Measurements from ENCODE around the gene RELA. TPM values are rescaled to one million over a fixed set of nuclear protein-coding genes. Genes with fewer than 3 reads are reported as not detected.

RELA gene
- total and polyA plus RNA-seq, 10 of the 15 experiments (the other 5 are each of a cell fraction or from before 2014, with no cell fraction given) = 5.1 to 56.4 (median 34.2) TPM

DNA sequence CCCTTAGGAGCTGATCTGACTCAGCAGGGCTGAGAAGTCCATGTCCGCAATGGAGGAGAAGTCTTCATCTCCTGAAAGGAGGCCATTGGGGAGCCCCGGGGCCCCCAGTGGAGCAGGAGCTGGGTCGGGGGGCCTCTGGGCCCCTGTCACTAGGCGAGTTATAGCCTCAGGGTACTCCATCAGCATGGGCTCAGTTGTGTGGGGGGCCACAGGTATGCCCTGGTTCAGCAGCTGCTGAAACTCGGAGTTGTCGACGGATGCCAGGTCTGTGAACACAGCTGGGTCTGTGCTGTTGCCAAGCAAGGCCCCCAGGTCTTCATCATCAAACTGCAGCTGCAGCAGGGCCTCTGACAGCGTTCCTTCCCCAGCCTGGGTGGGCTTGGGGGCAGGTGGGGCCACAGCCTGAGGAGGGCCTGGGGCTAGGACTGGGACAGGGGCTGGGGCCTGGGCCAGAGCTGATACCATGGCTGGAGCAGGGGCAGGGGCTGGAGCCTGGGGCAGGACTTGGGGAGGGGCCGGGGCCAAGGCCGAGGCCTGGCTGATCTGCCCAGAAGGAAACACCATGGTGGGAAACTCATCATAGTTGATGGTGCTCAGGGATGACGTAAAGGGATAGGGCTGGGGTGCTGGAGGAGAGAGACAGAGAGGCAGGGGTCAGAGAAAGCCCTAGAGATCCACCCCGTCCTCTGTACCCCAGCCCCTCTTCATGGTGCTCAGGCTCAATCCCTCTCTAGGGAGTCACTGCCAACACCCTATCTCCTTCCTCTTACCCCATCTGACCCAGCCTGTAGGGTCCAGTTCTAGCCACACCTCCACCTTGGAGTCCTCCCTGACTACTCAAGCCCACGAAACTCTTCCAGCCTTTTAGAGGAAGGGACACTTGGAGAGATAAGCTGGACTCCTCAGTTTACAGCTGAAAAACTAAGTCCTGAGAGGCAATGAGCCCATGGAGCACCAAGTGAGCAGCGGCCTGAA is 8.1 kb downstream of the RELA start:
- Histone ChIP-seq H3K79me2 (ENCODE audit: control insufficient read depth, insufficient read depth, low read length) (peaks cover 4% of the 10 kb centered on the region), H2AFZ (ENCODE audit: control insufficient read depth, low read depth, low read length) (no peak overlapping the region), H3K9ac (ENCODE audit: control insufficient read depth, insufficient read depth, low read length) (no peak overlapping the region), H3K4me3 (no peak overlapping the region), H3K27ac (ENCODE audit: control insufficient read depth, insufficient read depth) (no peak overlapping the region), H4K20me1 (ENCODE audit: control insufficient read depth, insufficient read depth) (no peaks in the 10 kb centered on the region; the same call in none of the 2 replicates), H3K4me2 (ENCODE audit: control insufficient read depth, insufficient read depth) (no peak overlapping the region), H3K9me3 (replicated peaks; ENCODE audit: control insufficient read depth, insufficient read depth, low read length) (no peaks in the 10 kb centered on the region), H3K27me3 (replicated peaks in 1 of 2; ENCODE audit: control insufficient read depth in 2 of 2, insufficient read depth in 2 of 2, low read length in 1 of 2) (no peaks in the 10 kb centered on the region), H3K36me3 (ENCODE audit: control insufficient read depth in 2 of 2, insufficient read depth in 2 of 2, low read length in 1 of 2) (peaks cover 46 to 53% of the 10 kb centered on the region in 2 experiments), H3K4me1 (ENCODE audit: control insufficient read depth, insufficient read depth, low read length) (peaks cover 16% of the 10 kb centered on the region)
- intact Hi-C loops (cut with micrococcal nuclease; ENCODE audit: unreplicated experiment) = no loop called here
- ChIA-PET CTCF (interaction anchor here (1.2 to 3.5 kb wide), 4 partner anchors 14 to 81 kb away, joined by 3 to 18 read pairs (median 9); no protein-coding TSS in a partner anchor), SMC1A (ENCODE audit: uncharacterized antibody, unreplicated experiment) (interaction anchor here (1.2 to 4.0 kb wide), 4 partner anchors 15 to 44 kb away, joined by 4 to 33 read pairs (median 10); partner anchors contain the start of genes PCNX3 and SIPA1), RAD21 (ENCODE audit: unreplicated experiment) (interaction anchor here (1.2 to 3.0 kb wide), 2 partner anchors 22 to 28 kb away, joined by 3 to 10 read pairs; no protein-coding TSS in a partner anchor), POLR2A (interaction anchor here (0.6 to 7.9 kb wide), 4 partner anchors 10 to 401 kb away, joined by 3 to 100 read pairs (median 28); partner anchors contain the start of genes RELA and SIPA1)
- DNase-seq (ENCODE audit: low read depth, low spot score) = no peak
- WGBS (ENCODE audit: insufficient coverage, insufficient replicate concordance, low lambda C conversion rate, missing lambda C conversion rate) = 80% methylated on average over 13 of the region's 14 CpGs
- ATAC-seq = no peak
- no TSS peak for BruUV-seq (replicated peaks)
- TF ChIP-seq SRF (IDR thresholded peaks at IDR 0.05; ENCODE audit: low read depth in 2 of 2, low read length in 2 of 2) (no peak), POLR2AphosphoS5 (IDR thresholded peaks at IDR 0.05; ENCODE audit: low read length) (peak; percentile 51; the same call in 1 of the 2 replicates), POLR2A (IDR thresholded peaks at IDR 0.05; ENCODE audit: low read depth, low read length) (peak; percentile 70), ZBTB4 (CRISPR knock-in tag; IDR thresholded peaks at IDR 0.05) (no peak), RBBP5 (conservative IDR thresholded peaks at IDR 0.05) (no peak), CBX3 (IDR thresholded peaks at IDR 0.05; ENCODE audit: borderline replicate concordance, low read depth) (no peak), POU2F2 (IDR thresholded peaks at IDR 0.05; ENCODE audit: borderline replicate concordance, low read depth, low read length) (0 out of 3 replicates have a peak, but pooled peaks have one; percentile 5), NR2C1 (IDR thresholded peaks at IDR 0.05) (no peak), NFXL1 (IDR thresholded peaks at IDR 0.05; ENCODE audit: borderline replicate concordance) (no peak), TARDBP (IDR thresholded peaks at IDR 0.05; ENCODE audit: borderline replicate concordance) (no peak), MTA2 (IDR thresholded peaks at IDR 0.05; ENCODE audit: low read depth) (no peak), IKZF1 (conservative IDR thresholded peaks at IDR 0.05) (no peak), ASH2L (IDR thresholded peaks at IDR 0.05; ENCODE audit: borderline replicate concordance, low read depth) (no peak), BRCA1 (IDR thresholded peaks at IDR 0.05; ENCODE audit: low read depth, low read length) (no peak)
- TF ChIP-seq, protein P1, sequence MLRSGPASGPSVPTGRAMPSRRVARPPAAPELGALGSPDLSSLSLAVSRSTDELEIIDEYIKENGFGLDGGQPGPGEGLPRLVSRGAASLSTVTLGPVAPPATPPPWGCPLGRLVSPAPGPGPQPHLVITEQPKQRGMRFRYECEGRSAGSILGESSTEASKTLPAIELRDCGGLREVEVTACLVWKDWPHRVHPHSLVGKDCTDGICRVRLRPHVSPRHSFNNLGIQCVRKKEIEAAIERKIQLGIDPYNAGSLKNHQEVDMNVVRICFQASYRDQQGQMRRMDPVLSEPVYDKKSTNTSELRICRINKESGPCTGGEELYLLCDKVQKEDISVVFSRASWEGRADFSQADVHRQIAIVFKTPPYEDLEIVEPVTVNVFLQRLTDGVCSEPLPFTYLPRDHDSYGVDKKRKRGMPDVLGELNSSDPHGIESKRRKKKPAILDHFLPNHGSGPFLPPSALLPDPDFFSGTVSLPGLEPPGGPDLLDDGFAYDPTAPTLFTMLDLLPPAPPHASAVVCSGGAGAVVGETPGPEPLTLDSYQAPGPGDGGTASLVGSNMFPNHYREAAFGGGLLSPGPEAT (IDR thresholded peaks at IDR 0.05; ENCODE audit: low read depth) = no peak
- in situ Hi-C loops (cut with MboI) = no loop called here
- no peak for FAIRE-seq
